ENCODE results near the gene CPPED1.

GRCh38 chr16:12740986-12741610 is 62.6 kb downstream of the CPPED1 start:
- TF ChIP-seq CTCF (conservative IDR thresholded peaks at IDR 0.05; ENCODE audit: low read depth, low read length) = no peak
- TF ChIP-seq CEBPB (IDR thresholded peaks at IDR 0.05; ENCODE audit: low read depth, low read length) = no peak
- no peak for TF ChIP-seq POLR2A (IDR thresholded peaks at IDR 0.05; ENCODE audit: low read depth, low read length)
- TF ChIP-seq USF2 (IDR thresholded peaks at IDR 0.05; ENCODE audit: low read depth, low read length) = no peak
- TF ChIP-seq MAFK (IDR thresholded peaks at IDR 0.05; ENCODE audit: low read depth, low read length) = no peak
- no peak for TF ChIP-seq RFX5 (IDR thresholded peaks at IDR 0.05; ENCODE audit: low read depth, low read length)

Measured in IMR-90 (cell line).